ENCODE results near the gene NFXL1.

The NFXL1 gene

GRCh38 chr4:47835494-47835893 lies 78.9 kb downstream of the NFXL1 start:
- DNase-seq (ENCODE audit: low read depth in 2 of 2), result no peak

GRCh38 chr4:47831026-47831679 lies 83.2 kb downstream of the NFXL1 start:
- DNase-seq (ENCODE audit: low read depth in 2 of 2), result no peak

GRCh38 chr4:47830265-47831025 lies 83.9 kb downstream of the NFXL1 start:
- DNase-seq (ENCODE audit: low read depth in 2 of 2), result no peak

- DNase-seq (ENCODE audit: low read depth in 2 of 2), result no peak
Observed at GRCh38 chr4:47829438-47829837, 84.9 kb downstream of the NFXL1 start.

- no peak for DNase-seq (ENCODE audit: low read depth in 2 of 2)
Observed at GRCh38 chr4:47827343-47828047, 86.9 kb downstream of the NFXL1 start.

- DNase-seq (ENCODE audit: low read depth in 2 of 2), result no peak
Observed at GRCh38 chr4:47824840-47825239, 89.5 kb downstream of the NFXL1 start.

- DNase-seq (ENCODE audit: low read depth in 2 of 2), result no peak
Observed at GRCh38 chr4:47819178-47819577, 95.2 kb downstream of the NFXL1 start.

GRCh38 chr4:47817275-47817674 lies 97.1 kb downstream of the NFXL1 start:
- DNase-seq (ENCODE audit: low read depth in 2 of 2), result no peak

GRCh38 chr4:47816748-47817147 lies 97.6 kb downstream of the NFXL1 start:
- DNase-seq (ENCODE audit: low read depth in 2 of 2), result no peak

GRCh38 chr4:47814618-47815295 lies 99.6 kb downstream of the NFXL1 start:
- DNase-seq (ENCODE audit: low read depth in 2 of 2), result no peak

GRCh38 chr4:47809654-47810203 lies 104.7 kb downstream of the NFXL1 start:
- no peak for DNase-seq (ENCODE audit: low read depth in 2 of 2)

GRCh38 chr4:47804598-47804997 lies 109.8 kb downstream of the NFXL1 start:
- DNase-seq (ENCODE audit: low read depth in 2 of 2), result no peak

GRCh38 chr4:47801481-47802002 lies 112.8 kb downstream of the NFXL1 start:
- no peak for DNase-seq (ENCODE audit: low read depth in 2 of 2)

- DNase-seq (ENCODE audit: low read depth in 2 of 2), result no peak
Observed at GRCh38 chr4:47798165-47798564, 116.2 kb downstream of the NFXL1 start.
